ENCODE measurements around the gene EDIL3. TPM values are rescaled to one million over a fixed set of nuclear protein-coding genes. Genes with fewer than 3 reads are reported as not detected.

The EDIL3 gene
- total RNA-seq, 1 donor from 2014 or later, result 14.1 TPM

GRCh38 chr5:84287951-84288350, 96.7 kb downstream of the EDIL3 start:
- no peaks in the 10 kb centered on the region for H3K36me3 ChIP-seq (ENCODE audit: control insufficient read depth in 3 of 3, insufficient read depth in 3 of 3, low read length in 3 of 3)
- no peaks in the 10 kb centered on the region for H3K27me3 ChIP-seq (ENCODE audit: control insufficient read depth in 3 of 3, insufficient read depth in 3 of 3, low read length in 3 of 3)
- H3K9ac ChIP-seq (ENCODE audit: low read depth in 1 of 3, low read length in 3 of 3), result no peak overlapping the region
- H3K4me1 ChIP-seq (ENCODE audit: control insufficient read depth in 3 of 3, insufficient read depth in 3 of 3, low read length in 3 of 3), result no peaks in the 10 kb centered on the region
- no peak overlapping the region for H3K4me3 ChIP-seq (ENCODE audit: low read length in 3 of 3)
- no peaks in the 10 kb centered on the region for H3K9me3 ChIP-seq (ENCODE audit: control insufficient read depth in 3 of 3, low read length in 3 of 3)
- no peak overlapping the region for H3K27ac ChIP-seq (ENCODE audit: low read depth, low read length)

GRCh38 chr5:84286662-84287061, 98.0 kb downstream of the EDIL3 start:
- no peaks in the 10 kb centered on the region for H3K9me3 ChIP-seq (ENCODE audit: control insufficient read depth in 3 of 3, low read length in 3 of 3)
- H3K36me3 ChIP-seq (ENCODE audit: control insufficient read depth in 3 of 3, insufficient read depth in 3 of 3, low read length in 3 of 3), result no peaks in the 10 kb centered on the region
- H3K4me3 ChIP-seq (ENCODE audit: low read length in 3 of 3), result no peak overlapping the region
- H3K4me1 ChIP-seq (ENCODE audit: control insufficient read depth in 3 of 3, insufficient read depth in 3 of 3, low read length in 3 of 3), result no peaks in the 10 kb centered on the region
- no peak overlapping the region for H3K9ac ChIP-seq (ENCODE audit: low read depth in 1 of 3, low read length in 3 of 3)
- H3K27ac ChIP-seq (ENCODE audit: low read depth, low read length), result no peak overlapping the region
- no peaks in the 10 kb centered on the region for H3K27me3 ChIP-seq (ENCODE audit: control insufficient read depth in 3 of 3, insufficient read depth in 3 of 3, low read length in 3 of 3)

GRCh38 chr5:84285641-84286637, 98.7 kb downstream of the EDIL3 start:
- Histone ChIP-seq H3K27me3 (ENCODE audit: control insufficient read depth in 3 of 3, insufficient read depth in 3 of 3, low read length in 3 of 3) (no peaks in the 10 kb centered on the region), H3K9me3 (ENCODE audit: control insufficient read depth in 3 of 3, low read length in 3 of 3) (no peaks in the 10 kb centered on the region), H3K27ac (ENCODE audit: low read depth, low read length) (no peak overlapping the region), H3K36me3 (ENCODE audit: control insufficient read depth in 3 of 3, insufficient read depth in 3 of 3, low read length in 3 of 3) (no peaks in the 10 kb centered on the region), H3K4me1 (ENCODE audit: control insufficient read depth in 3 of 3, insufficient read depth in 3 of 3, low read length in 3 of 3) (no peaks in the 10 kb centered on the region), H3K4me3 (ENCODE audit: low read length in 3 of 3) (no peak overlapping the region), H3K9ac (ENCODE audit: low read depth in 1 of 3, low read length in 3 of 3) (no peak overlapping the region)

GRCh38 chr5:84281383-84281782, 103.3 kb downstream of the EDIL3 start:
- H3K27me3 ChIP-seq (ENCODE audit: control insufficient read depth in 3 of 3, insufficient read depth in 3 of 3, low read length in 3 of 3), result no peaks in the 10 kb centered on the region
- no peaks in the 10 kb centered on the region for H3K36me3 ChIP-seq (ENCODE audit: control insufficient read depth in 3 of 3, insufficient read depth in 3 of 3, low read length in 3 of 3)
- no peak overlapping the region for H3K4me3 ChIP-seq (ENCODE audit: low read length in 3 of 3)
- H3K4me1 ChIP-seq (ENCODE audit: control insufficient read depth in 3 of 3, insufficient read depth in 3 of 3, low read length in 3 of 3), result no peaks in the 10 kb centered on the region
- H3K9me3 ChIP-seq (ENCODE audit: control insufficient read depth in 3 of 3, low read length in 3 of 3), result no peaks in the 10 kb centered on the region
- H3K9ac ChIP-seq (ENCODE audit: low read depth in 1 of 3, low read length in 3 of 3), result no peak overlapping the region
- no peak overlapping the region for H3K27ac ChIP-seq (ENCODE audit: low read depth, low read length)

- no peaks in the 10 kb centered on the region for H3K36me3 ChIP-seq (ENCODE audit: control insufficient read depth in 3 of 3, insufficient read depth in 3 of 3, low read length in 3 of 3)
- no peaks in the 10 kb centered on the region for H3K27me3 ChIP-seq (ENCODE audit: control insufficient read depth in 3 of 3, insufficient read depth in 3 of 3, low read length in 3 of 3)
- H3K4me3 ChIP-seq (ENCODE audit: low read length in 3 of 3), result no peak overlapping the region
- H3K9me3 ChIP-seq (ENCODE audit: control insufficient read depth in 3 of 3, low read length in 3 of 3), result no peaks in the 10 kb centered on the region
- H3K9ac ChIP-seq (ENCODE audit: low read depth in 1 of 3, low read length in 3 of 3), result no peak overlapping the region
- H3K27ac ChIP-seq (ENCODE audit: low read depth, low read length), result no peak overlapping the region
- H3K4me1 ChIP-seq (ENCODE audit: control insufficient read depth in 3 of 3, insufficient read depth in 3 of 3, low read length in 3 of 3), result no peaks in the 10 kb centered on the region
Observed at GRCh38 chr5:84279234-84279633, 105.4 kb downstream of the EDIL3 start.

GRCh38 chr5:84275609-84276008, 109.1 kb downstream of the EDIL3 start:
- Histone ChIP-seq H3K4me3 (ENCODE audit: low read length in 3 of 3) (no peak overlapping the region), H3K27ac (ENCODE audit: low read depth, low read length) (no peak overlapping the region), H3K4me1 (ENCODE audit: control insufficient read depth in 3 of 3, insufficient read depth in 3 of 3, low read length in 3 of 3) (no peaks in the 10 kb centered on the region), H3K36me3 (ENCODE audit: control insufficient read depth in 3 of 3, insufficient read depth in 3 of 3, low read length in 3 of 3) (no peaks in the 10 kb centered on the region), H3K9ac (ENCODE audit: low read depth in 1 of 3, low read length in 3 of 3) (no peak overlapping the region), H3K27me3 (ENCODE audit: control insufficient read depth in 3 of 3, insufficient read depth in 3 of 3, low read length in 3 of 3) (no peaks in the 10 kb centered on the region), H3K9me3 (ENCODE audit: control insufficient read depth in 3 of 3, low read length in 3 of 3) (no peaks in the 10 kb centered on the region)

GRCh38 chr5:84274585-84275468, 109.9 kb downstream of the EDIL3 start:
- H3K36me3 ChIP-seq (ENCODE audit: control insufficient read depth in 3 of 3, insufficient read depth in 3 of 3, low read length in 3 of 3), result no peaks in the 10 kb centered on the region
- no peak overlapping the region for H3K4me3 ChIP-seq (ENCODE audit: low read length in 3 of 3)
- H3K9ac ChIP-seq (ENCODE audit: low read depth in 1 of 3, low read length in 3 of 3), result no peak overlapping the region
- no peaks in the 10 kb centered on the region for H3K9me3 ChIP-seq (ENCODE audit: control insufficient read depth in 3 of 3, low read length in 3 of 3)
- H3K27me3 ChIP-seq (ENCODE audit: control insufficient read depth in 3 of 3, insufficient read depth in 3 of 3, low read length in 3 of 3), result no peaks in the 10 kb centered on the region
- no peak overlapping the region for H3K27ac ChIP-seq (ENCODE audit: low read depth, low read length)
- H3K4me1 ChIP-seq (ENCODE audit: control insufficient read depth in 3 of 3, insufficient read depth in 3 of 3, low read length in 3 of 3), result no peaks in the 10 kb centered on the region

GRCh38 chr5:84273517-84273883, 111.2 kb downstream of the EDIL3 start:
- Histone ChIP-seq H3K4me1 (ENCODE audit: control insufficient read depth in 3 of 3, insufficient read depth in 3 of 3, low read length in 3 of 3) (no peaks in the 10 kb centered on the region), H3K27ac (ENCODE audit: low read depth, low read length) (no peak overlapping the region), H3K9ac (ENCODE audit: low read depth in 1 of 3, low read length in 3 of 3) (no peak overlapping the region), H3K4me3 (ENCODE audit: low read length in 3 of 3) (no peak overlapping the region), H3K27me3 (ENCODE audit: control insufficient read depth in 3 of 3, insufficient read depth in 3 of 3, low read length in 3 of 3) (no peaks in the 10 kb centered on the region), H3K9me3 (ENCODE audit: control insufficient read depth in 3 of 3, low read length in 3 of 3) (no peaks in the 10 kb centered on the region), H3K36me3 (ENCODE audit: control insufficient read depth in 3 of 3, insufficient read depth in 3 of 3, low read length in 3 of 3) (no peaks in the 10 kb centered on the region)

- Histone ChIP-seq H3K27me3 (ENCODE audit: control insufficient read depth in 3 of 3, insufficient read depth in 3 of 3, low read length in 3 of 3) (no peaks in the 10 kb centered on the region), H3K9ac (ENCODE audit: low read depth in 1 of 3, low read length in 3 of 3) (no peak overlapping the region), H3K9me3 (ENCODE audit: control insufficient read depth in 3 of 3, low read length in 3 of 3) (no peaks in the 10 kb centered on the region), H3K4me3 (ENCODE audit: low read length in 3 of 3) (no peak overlapping the region), H3K27ac (ENCODE audit: low read depth, low read length) (no peak overlapping the region), H3K36me3 (ENCODE audit: control insufficient read depth in 3 of 3, insufficient read depth in 3 of 3, low read length in 3 of 3) (no peaks in the 10 kb centered on the region), H3K4me1 (ENCODE audit: control insufficient read depth in 3 of 3, insufficient read depth in 3 of 3, low read length in 3 of 3) (no peaks in the 10 kb centered on the region)
Observed at GRCh38 chr5:84272771-84273516, 111.7 kb downstream of the EDIL3 start.

Measured in skeletal muscle tissue (tissue), 4 donors.